GM18951 (cell line): ENCODE results near the gene AKT2.
"Not testable (repeated sequence)": the region's sequence is repeated elsewhere in the genome, so short reads cannot be mapped to it uniquely, and the experiment has no call there.

Source experiments
- POLR2A ChIP-seq: IDR thresholded peaks from 4 replicates; pipeline ENCODE4 v1.6.1; 2011; ENCODE audit warnings: mild to moderate bottlenecking; ENCODE audit not compliant: insufficient read length, insufficient read depth; ENCODE audit errors: extremely low read depth
- in situ Hi-C: fragments of 300-500 bp; cut with MboI; formaldehyde crosslinking; loops from one replicate; pipeline ENCODE4 v1.12.0; 2022; ENCODE audit warnings: low sequenced_read_pairs, mixed read lengths, inconsistent platforms; ENCODE audit not compliant: unreplicated experiment

AKT2 gene

DNA sequence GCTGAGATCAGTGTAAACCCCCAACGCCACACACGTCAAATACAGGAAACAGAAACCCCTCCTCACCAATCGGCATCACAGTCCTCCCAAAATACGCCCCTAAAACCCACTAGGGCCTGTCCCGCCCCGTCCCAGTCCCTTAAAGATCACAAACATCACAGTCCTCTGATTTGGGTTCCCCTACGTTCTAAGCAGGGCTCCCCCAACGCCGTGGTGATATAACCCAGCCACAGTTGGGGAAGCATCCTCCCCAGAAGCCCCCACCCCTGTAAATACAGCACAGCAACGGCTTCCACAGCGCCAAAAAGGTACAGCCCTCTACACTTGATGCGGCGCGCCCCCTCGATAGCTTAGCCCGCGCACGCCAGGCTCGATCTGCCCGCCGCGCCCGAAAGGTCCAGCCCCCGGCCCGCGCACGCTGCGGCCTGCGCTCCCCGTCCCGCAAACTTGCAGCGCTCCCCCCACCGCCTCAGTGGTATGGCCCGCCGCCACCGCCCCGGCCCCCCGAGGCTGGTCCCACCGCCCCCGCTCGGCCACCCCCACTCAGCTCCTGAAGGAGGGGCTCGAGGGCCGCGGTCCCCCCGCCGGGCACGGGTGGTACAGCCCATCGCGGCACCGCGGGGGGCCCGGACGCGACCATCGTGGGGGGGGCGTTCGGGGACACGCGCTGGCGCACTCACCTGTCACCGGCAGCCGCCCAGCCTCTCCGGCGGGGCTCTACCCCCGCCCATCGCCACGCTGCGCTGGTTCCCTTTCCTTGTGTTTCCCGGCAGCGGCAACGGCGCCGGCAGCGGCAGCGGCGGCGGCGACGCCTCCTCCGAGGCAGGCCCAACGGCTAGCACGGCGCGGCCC lies at the start of gene AKT2:
Gene AKT2 (minus strand): TSS at position 845 of the 852 bp plus-strand sequence. CDS start 20,078 bp downstream, outside the sequence.
- peak; percentile 63 for TF ChIP-seq POLR2A
- in situ Hi-C loops: no loop called here

DNA sequence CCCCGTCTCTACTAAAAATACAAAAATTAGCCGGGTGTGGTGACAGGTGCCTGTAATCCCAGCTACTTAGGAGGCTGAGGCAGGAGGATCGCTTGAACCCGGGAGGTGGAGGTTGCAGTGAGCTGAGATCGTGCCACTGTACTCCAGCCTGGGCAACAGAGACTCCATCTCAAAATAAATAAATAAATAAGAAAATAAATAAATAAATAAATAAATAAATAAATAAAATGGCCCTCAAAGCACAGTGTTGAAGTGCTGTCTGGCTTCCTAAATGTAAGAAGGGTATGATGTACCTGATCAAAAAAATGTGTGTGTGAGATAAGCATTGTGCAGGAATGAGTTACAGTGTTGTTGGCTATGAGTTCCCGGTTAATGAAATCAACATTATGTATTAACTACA lies 47.9 kb upstream of the AKT2 start:
- in situ Hi-C loops: not testable (repeated sequence)

DNA sequence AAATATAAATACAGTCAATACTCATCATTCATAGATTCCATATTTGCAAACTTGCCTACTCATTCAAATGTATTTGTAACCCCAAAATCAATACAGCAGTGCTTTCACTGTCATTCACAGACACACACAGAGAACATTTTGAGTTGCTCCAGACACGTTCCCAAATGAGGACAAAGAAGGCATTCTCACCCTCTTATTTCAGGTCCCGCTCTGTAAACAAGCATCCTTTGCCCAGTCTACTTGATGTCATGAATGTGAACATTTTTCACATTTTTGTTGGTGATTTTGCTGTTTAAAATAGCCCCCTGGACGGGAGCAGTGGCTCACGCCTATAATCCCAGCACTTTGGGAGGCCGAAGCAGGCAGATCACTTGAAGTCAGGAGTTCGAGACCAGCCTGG lies 47.5 kb upstream of the AKT2 start:
- in situ Hi-C loops: no loop called here

DNA sequence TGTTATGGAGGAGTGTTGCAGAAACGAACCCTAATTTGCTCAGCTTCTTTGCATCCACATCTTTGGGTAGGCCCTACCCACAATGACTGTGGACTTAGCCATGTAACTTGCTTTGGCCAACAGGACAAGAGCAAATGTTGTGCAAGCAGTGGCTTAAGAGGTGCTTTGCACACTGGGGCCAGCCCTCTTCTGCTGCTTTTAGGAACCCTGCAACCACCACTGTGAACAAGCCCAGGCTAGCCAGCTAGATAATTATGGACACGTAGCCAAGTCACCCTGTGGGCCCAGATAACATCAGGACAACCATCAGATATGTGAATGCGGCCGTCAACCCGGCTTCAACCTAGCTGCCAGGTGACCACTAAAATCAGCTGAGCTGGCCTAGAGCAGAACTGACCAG lies 45.9 kb upstream of the AKT2 start:
- TF ChIP-seq POLR2A: no peak
- in situ Hi-C loops: no loop called here

More for the DNA sequence above, 47.5 kb upstream of the AKT2 start:
- no peak for TF ChIP-seq POLR2A

DNA sequence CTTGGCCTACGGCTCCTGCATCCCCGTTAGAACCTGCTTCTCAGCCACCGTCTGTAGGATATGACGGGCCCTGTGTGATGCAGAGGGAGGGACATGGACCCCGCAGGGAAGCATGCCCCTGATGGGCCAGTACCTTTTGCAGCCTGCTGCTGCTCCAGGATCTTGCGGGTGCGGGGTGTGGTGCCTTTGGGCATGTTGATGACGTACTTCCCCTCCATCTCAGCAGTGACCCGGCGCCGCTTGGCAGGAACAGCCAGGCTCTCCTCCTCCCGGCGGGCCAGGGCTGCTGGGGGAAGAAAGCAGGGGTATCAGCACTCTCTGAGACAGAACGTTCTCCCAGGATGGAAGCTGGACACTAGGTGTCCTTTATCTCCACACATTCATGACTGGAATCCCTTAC lies 41.1 kb upstream of the AKT2 start:
- in situ Hi-C loops: no loop called here
- no peak for TF ChIP-seq POLR2A

DNA sequence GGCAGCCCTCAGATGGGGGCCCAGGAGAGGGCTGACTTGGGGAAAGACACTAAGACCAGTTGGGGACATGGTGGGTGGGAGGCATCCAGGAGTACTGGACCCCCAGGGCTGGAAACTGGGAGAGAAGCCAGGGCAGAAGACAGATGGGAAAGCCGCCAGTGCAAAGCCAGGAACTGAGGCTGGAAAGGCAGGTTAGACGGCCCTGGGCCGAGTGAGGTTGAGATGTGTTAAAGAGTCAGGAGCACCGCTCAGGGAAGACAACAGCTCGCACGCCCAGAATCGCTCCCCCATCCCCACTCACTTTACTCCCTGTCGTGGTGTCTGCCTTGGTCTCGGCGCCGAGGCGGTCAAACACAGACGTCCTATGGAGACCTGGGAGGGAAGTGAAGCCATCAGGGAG lies 38.6 kb upstream of the AKT2 start:
- no peak for TF ChIP-seq POLR2A
- in situ Hi-C loops: no loop called here

DNA sequence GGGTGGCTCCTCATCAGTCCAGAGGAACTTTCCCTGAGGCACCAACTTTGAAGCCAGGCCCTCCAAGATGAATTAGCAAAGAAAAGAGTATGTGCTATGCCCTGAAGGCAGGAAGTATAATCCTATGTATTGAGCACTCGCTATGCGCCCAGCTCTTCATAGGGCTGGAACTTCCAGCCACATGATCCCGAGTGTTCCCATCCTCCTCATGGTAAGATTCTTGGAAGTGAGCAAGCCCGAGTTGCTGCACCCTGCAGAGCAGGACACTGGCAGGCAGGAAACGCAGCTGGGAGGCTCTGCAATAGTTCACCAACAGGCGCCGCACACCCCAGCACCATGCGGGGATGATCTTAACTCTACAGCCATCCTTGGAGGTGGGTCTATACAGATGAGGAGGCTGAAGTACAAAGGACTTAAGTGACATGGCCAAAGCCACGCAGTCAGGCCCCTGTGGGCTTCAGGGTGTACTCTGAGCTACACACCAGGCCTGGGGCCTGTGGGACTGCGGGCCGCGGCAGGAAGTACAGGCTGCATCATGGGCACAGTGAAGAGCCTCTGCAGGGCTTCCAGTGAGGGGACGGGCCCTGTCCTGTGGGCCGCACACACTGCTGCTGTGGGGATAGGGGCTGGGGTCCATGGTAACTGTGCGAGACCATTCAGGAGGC lies 37.9 kb upstream of the AKT2 start:
- TF ChIP-seq POLR2A: no peak
- in situ Hi-C loops: no loop called here

DNA sequence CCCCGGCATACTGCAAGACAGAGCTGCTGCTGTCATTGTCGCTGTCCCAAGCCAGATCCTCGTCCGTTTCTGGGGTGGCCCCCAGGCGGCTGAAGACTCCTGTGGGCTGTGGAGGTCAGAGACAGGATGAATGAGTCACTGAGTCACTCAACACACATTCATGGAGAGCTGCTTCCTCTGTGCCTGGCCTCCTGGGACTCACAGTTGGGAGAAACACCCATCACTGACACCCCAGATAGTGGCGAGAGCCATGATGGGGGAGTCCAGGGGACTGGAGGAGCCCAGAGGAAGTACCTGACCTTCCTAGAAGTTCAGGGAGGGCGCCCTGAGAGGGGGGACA lies 37.1 kb upstream of the AKT2 start:
- TF ChIP-seq POLR2A: no peak
- in situ Hi-C loops: no loop called here

DNA sequence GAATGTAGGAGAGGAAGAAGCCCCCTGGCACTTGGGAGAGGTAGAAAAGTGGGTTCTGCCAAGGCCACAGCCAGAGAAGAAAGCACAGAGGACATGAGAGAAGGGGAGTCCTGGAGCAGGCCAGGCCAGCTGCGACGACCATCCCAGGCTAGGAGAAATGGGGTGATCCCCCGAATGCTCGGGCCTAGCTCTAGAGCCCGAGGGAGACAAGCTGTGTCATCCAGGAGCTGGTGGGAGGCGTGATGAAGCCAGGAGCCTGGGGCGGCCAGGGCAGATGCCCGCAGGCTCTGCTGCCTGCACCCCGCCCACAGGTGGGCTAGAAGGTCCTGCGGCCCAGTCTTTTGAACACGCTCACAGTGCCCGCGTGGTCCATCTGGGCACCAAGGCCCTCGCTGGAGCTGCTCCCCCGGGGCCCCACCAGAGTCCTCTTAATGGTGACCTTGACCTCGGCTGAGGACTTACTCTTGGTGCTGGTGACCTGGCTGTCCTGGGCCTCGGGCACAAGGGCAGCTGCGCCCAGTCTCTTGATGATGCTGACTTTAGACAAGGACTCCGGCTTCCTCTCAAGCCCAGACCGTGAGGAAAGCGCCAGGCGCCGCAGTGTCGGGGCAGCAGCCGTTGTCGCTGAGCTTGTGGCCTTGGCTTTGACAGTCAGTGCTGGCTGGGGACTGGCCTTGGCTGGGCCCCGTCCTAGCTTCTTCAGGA lies 36.6 kb upstream of the AKT2 start:
- in situ Hi-C loops: no loop called here
- TF ChIP-seq POLR2A: no peak

DNA sequence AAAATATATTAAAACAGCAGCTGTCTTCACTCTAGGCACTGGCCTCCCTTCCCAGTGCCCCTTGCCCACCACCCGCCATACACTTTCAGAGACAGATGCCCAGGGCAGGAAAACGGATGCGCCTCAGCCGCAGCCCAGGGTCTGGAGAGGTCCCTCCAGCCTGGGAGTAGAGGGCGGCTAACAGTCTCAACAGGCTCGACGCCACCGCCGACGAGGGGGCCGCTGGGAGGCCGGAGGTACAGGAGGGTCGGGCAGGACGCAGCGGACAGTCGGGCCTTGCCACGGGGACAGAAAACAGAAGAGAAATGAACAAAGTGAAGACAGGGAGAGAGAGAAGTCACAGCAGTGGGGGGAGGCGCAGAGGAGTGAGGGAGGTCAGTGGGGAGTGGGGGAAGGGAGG lies 35.9 kb upstream of the AKT2 start:
- in situ Hi-C loops: no loop called here
- no peak for TF ChIP-seq POLR2A

DNA sequence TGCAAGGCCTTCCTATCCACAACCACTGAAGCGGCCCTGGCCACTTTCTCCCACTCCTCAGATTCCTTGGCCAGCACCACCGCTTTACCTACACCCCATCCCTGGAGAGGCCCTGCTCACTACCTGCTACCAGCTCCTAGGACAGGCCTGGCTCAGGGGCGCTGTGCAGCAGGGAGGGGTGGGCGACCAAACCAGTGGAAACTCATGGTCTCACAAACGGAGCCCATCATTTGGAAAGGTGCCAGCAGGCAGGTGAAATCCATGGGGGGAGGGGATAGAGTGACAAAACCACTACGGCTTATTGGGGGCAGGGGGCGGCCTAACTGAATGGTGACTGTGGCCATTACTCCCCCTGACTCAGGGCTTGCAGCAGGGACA lies 35.4 kb upstream of the AKT2 start:
- in situ Hi-C loops: no loop called here
- no peak for TF ChIP-seq POLR2A

DNA sequence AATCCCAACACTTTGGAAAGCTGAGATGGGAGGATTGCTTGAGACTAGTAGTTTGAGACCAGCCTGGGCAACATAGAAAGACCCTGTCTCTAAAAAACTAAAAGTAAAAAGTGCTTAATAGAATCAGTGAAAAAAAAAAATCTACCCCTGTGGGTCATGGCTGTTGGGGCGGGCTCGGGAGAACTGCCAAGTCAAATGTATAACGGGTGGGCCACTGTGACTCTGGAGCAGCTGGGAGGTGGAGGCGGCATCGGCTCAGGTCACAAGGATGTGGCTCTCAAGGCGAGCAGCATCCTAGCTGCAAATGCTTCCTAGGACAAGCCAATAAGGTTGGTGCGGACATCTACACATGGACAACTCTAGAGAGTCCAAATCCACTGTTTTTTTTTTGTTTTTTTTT lies 32.2 kb upstream of the AKT2 start:
- in situ Hi-C loops: no loop called here
- TF ChIP-seq POLR2A: no peak

DNA sequence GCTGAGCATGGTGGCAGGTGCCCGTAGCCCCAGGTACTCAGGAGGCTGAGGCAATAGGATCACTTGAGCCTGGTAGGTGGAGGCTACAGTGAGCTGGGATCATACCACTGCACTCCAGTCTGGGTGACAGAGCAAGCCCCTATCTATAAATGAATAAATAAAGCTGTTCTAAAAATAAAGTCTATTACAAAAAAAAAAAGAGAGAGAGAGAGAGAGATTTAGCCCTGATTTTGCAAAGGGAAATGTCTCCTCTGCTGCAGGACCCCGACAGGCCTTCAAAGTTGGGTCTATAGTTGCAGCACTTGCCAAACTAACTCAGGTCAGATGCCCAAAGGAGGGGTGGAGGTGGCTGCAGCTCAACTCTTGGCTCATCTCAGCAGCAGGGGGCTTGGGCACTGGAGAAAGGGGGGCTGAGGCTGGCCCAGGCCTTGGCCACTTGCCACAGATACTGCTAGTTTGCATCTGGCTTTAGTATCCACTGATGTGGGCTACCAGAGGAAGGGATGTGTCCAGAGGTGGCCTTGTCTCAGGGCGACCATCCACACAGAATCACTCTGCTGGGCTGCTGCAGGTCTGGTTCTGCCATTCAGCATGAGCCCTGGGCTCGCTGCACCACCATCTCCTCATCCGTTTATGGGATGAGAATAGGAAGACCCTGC lies 30.8 kb upstream of the AKT2 start:
- no peak for TF ChIP-seq POLR2A
- in situ Hi-C loops: no loop called here

DNA sequence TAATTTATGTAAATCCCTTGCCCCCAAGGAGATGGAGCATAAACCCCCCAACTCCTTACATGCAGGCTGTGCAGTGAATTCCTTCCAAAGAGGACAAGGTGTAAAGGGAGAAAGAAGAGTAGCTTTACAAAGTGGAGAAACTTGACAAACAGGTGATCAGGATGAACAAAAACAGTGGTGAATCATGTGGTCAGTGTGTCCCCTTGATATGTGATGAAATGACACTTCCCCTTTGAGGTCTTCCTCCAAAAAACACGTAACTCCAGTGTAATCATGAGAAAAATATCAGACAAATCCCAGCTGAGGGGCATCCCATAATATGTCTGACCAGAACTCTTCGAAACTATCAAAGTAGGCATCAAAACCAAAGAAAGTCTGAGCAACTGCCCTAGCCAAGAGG lies 29.5 kb upstream of the AKT2 start:
- TF ChIP-seq POLR2A: no peak
- in situ Hi-C loops: no loop called here
